ENCODE results near the gene CTNNA3. TPM values are rescaled to one million over a fixed set of nuclear protein-coding genes. Genes with fewer than 3 reads are reported as not detected.

The CTNNA3 gene
- total and polyA plus RNA-seq, 7 donors = 0.85 to 66.2 (median 28.1) TPM

DNA sequence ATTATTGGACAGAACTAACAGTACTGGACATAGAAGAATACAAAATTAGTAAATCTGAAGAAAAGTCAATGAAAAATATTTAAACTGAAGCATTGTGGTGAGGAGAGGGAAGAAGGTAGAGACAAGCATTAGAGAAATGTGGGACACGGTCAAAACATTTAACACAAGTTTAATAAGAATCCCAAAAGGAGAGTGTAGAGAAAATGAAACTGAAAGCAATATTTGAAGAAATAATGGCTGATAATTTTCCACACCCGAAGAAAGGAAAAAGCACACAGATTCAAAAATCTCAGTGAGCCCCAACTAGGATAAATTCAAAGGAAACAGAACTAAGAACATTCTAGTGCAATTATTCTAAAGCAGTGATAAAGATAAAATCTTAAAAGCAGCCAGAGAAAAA is 896.5 kb downstream of the CTNNA3 start:
- Histone ChIP-seq H3K4me3 (peak overlapping the region; percentile 17), H3K4me1 (peaks cover 8% of the 10 kb centered on the region), H3K9me3 (no peaks in the 10 kb centered on the region), H3K27ac (no peak overlapping the region), H3K36me3 (ENCODE audit: insufficient read depth in 1 of 2, low read depth in 1 of 2) (no peaks in the 10 kb centered on the region), H3K27me3 (ENCODE audit: insufficient read depth in 3 of 3, low read length in 2 of 3) (no peaks in the 10 kb centered on the region)
- TF ChIP-seq, protein P1, sequence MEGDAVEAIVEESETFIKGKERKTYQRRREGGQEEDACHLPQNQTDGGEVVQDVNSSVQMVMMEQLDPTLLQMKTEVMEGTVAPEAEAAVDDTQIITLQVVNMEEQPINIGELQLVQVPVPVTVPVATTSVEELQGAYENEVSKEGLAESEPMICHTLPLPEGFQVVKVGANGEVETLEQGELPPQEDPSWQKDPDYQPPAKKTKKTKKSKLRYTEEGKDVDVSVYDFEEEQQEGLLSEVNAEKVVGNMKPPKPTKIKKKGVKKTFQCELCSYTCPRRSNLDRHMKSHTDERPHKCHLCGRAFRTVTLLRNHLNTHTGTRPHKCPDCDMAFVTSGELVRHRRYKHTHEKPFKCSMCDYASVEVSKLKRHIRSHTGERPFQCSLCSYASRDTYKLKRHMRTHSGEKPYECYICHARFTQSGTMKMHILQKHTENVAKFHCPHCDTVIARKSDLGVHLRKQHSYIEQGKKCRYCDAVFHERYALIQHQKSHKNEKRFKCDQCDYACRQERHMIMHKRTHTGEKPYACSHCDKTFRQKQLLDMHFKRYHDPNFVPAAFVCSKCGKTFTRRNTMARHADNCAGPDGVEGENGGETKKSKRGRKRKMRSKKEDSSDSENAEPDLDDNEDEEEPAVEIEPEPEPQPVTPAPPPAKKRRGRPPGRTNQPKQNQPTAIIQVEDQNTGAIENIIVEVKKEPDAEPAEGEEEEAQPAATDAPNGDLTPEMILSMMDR (IDR thresholded peaks at IDR 0.05) = no peak
- ATAC-seq = no peak
- DNase-seq = no peak
- intact Hi-C loops (cut with DNase I) = no loop called here
- 60 to 70% (median 66%) methylated on average over 2 of the region's 2 CpGs for WGBS, 3 donors

DNA sequence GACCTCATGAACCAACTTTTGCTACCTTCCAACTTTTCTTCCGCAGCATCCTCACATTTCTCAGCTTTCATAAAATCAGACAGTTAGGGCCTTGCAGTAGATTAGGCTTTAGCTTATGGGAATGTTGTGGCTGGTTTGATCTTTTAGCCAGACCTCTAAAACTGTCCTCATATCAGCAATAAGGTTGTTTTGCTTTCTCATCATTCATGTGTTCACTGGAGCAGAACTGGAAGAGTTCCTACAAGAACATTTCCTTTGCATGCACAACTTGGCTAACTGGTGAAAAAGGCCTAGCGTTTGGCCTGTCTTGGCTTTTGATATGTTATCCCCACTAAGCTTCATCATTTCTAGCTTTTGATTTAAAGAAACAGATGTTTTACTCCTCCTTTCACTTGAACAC is 900.1 kb downstream of the CTNNA3 start:
- no peak for ATAC-seq
- H3K9me3 ChIP-seq = no peaks in the 10 kb centered on the region
- intact Hi-C loops (cut with DNase I) = no loop called here

DNA sequence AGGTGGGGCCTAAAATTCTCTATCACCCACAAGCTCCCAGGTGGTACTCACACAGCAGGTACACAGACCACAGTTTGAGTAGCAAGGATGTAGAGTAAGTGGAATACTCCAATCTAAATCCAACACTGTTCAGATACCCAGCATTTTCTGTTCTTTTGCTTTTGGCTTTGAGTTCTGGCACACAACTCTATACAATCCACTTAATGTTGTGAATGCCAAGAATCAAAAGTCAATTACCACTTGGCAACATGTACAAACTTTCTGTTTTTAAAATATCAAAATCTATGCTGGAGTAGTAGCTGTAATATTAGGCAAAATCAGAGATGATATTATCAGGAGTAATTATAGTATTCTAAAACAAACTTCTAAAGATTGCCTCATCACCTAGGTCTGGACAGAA is 903.6 kb downstream of the CTNNA3 start:
- Histone ChIP-seq H3K4me1 (peaks cover 11% of the 10 kb centered on the region), H3K27ac (no peak overlapping the region), H3K9me3 (no peaks in the 10 kb centered on the region), H3K36me3 (ENCODE audit: insufficient read depth in 1 of 2, low read depth in 1 of 2) (no peaks in the 10 kb centered on the region), H3K27me3 (ENCODE audit: insufficient read depth in 3 of 3, low read length in 2 of 3) (no peaks in the 10 kb centered on the region), H3K4me3 (no peak overlapping the region)
- ATAC-seq = no peak
- no peak for DNase-seq
- intact Hi-C loops (cut with DNase I) = no loop called here
- TF ChIP-seq, protein P1 (IDR thresholded peaks at IDR 0.05) = no peak

More for the DNA sequence above, 900.1 kb downstream of the CTNNA3 start:
- Histone ChIP-seq H3K27me3 (ENCODE audit: insufficient read depth in 3 of 3, low read length in 2 of 3) (no peaks in the 10 kb centered on the region), H3K27ac (no peak overlapping the region), H3K4me1 (peaks cover 17% of the 10 kb centered on the region), H3K4me3 (no peak overlapping the region), H3K36me3 (ENCODE audit: insufficient read depth in 1 of 2, low read depth in 1 of 2) (no peaks in the 10 kb centered on the region)
- WGBS, 3 donors = 45 to 81% (median 48%) methylated on average over 2 of the region's 2 CpGs
- DNase-seq = no peak
- TF ChIP-seq, protein P1 (IDR thresholded peaks at IDR 0.05) = no peak

DNA sequence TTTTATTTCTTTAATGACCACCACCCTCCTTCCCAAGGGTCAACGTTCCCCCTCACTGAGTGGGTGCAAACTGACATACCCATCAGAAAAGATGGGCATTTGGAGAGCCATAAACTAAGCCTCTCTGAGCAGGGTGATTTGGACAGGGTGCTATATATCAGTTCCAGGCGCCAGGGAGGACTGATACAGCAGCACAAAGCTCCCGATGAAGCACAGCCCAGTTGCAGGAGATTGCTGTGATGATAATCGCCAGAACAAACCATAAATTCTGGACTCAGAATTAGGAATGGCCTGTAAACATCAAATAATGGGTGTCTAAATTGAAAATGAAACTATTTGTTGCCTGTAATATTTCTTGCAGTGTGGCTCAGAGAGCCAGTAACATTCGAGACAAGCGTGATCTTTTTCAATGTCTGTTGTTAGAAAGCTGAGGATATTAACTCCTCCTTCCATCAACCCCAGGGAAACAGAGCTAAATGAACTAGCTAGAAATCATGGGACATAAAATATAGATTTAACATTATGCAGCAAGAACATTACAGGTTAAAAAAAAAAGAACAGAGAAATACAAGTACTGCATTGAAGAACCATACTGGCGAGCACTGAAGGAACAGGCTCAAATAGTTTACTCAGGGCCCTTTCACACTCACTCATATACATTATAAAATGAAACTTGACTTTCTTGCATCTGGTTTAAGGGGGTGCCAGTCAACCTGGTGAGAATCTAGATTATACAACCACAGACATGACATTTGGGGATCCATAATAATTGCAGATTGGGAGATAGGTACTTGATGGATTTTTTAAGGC is 907.6 kb downstream of the CTNNA3 start:
- intact Hi-C loops (cut with DNase I) = no loop called here
- peaks cover 5% of the 10 kb centered on the region for H3K4me1 ChIP-seq
- H3K36me3 ChIP-seq (ENCODE audit: insufficient read depth in 1 of 2, low read depth in 1 of 2) = no peaks in the 10 kb centered on the region
- ATAC-seq (no peak), DNase-seq (no peak)
- H3K27ac ChIP-seq = no peak overlapping the region
- no peaks in the 10 kb centered on the region for H3K27me3 ChIP-seq (ENCODE audit: insufficient read depth in 3 of 3, low read length in 2 of 3)
- H3K4me3 ChIP-seq = no peak overlapping the region
- 43 to 53% (median 48%) methylated on average over 7 of the region's 7 CpGs for WGBS, 3 donors
- no peaks in the 10 kb centered on the region for H3K9me3 ChIP-seq
- TF ChIP-seq, protein P1 (IDR thresholded peaks at IDR 0.05) = no peak

DNA sequence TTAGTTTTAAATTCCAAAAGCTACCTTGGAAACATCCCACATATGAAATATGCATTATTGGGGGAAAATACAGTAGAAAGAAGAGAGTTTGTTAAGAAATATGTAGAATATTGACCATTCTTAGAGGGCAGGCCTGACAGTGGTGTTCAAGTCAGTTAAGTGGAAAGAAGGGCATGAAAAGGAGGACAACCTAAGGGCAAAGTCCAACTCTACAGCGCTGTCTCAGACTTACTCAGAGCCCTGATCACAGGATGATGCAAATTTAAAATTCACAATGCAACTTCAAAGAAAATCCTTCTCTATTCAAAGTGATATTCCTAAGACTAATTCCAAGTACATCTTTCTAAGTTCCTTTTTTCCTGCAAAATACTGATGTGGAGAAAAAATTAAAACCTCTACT is 909.3 kb downstream of the CTNNA3 start:
- Histone ChIP-seq H3K27me3 (ENCODE audit: insufficient read depth in 3 of 3, low read length in 2 of 3) (no peaks in the 10 kb centered on the region), H3K27ac (no peak overlapping the region), H3K9me3 (no peaks in the 10 kb centered on the region), H3K4me1 (peaks cover 11% of the 10 kb centered on the region), H3K4me3 (no peak overlapping the region), H3K36me3 (ENCODE audit: insufficient read depth in 1 of 2, low read depth in 1 of 2) (no peaks in the 10 kb centered on the region)
- WGBS, 3 donors = 98 to 100% (median 100%) methylated on average over 1 of the region's 1 CpG
- TF ChIP-seq, protein P1 (IDR thresholded peaks at IDR 0.05) = no peak
- intact Hi-C loops (cut with DNase I) = no loop called here
- no peak for DNase-seq
- ATAC-seq = no peak

Data from psoas muscle (tissue), 8 donors.